HepG2 (cell line): ENCODE results near the gene NGEF. TPM values are rescaled to one million over a fixed set of nuclear protein-coding genes. Genes with fewer than 3 reads are reported as not detected.

ENCODE experiments used
- BHLHE40 ChIP-seq: IDR thresholded peaks from 2 replicates; pipeline ENCODE4 v1.6.1; 2011; ENCODE audit warnings: low read length, improper control_type of control experiment
- BRF2 ChIP-seq: sonication (generic); formaldehyde crosslinking; IDR thresholded peaks from 2 replicates; pipeline ENCODE4 v1.8.1; 2022; ENCODE audit warnings: mild to moderate bottlenecking, missing genetic modification reagents
- CENPX ChIP-seq: sonication (generic); formaldehyde crosslinking; IDR thresholded peaks from 2 replicates; pipeline ENCODE4 v1.9.0; 2021; ENCODE audit warnings: mild to moderate bottlenecking, missing genetic modification reagents, moderate library complexity
- FLYWCH1 ChIP-seq: sonication (generic); formaldehyde crosslinking; IDR thresholded peaks from 2 replicates; pipeline ENCODE4 v1.8.1; 2023; ENCODE audit warnings: mild to moderate bottlenecking, missing genetic modification reagents
- FOXO1 ChIP-seq: sonication (generic); formaldehyde crosslinking; IDR thresholded peaks from 2 replicates; pipeline ENCODE4 v1.4.0; 2020; ENCODE audit warnings: missing genetic modification reagents
- GTF2F1 ChIP-seq: fragments of 150-350 bp; IDR thresholded peaks from 2 replicates; pipeline ENCODE4 v1.6.1; 2014; ENCODE audit warnings: low read length
- HES4 ChIP-seq: sonication (generic); formaldehyde crosslinking; IDR thresholded peaks from 2 replicates; pipeline ENCODE4 v1.9.0; 2021; ENCODE audit warnings: mild to moderate bottlenecking, missing genetic modification reagents, borderline replicate concordance
- HNF4G ChIP-seq, 2 experiments: sonication (generic) in 1 of 2; formaldehyde crosslinking in 1 of 2; IDR thresholded peaks; 2 replicates each; pipeline versions ENCODE4 v1.4.0 to v1.6.1; 2011 to 2020; ENCODE audit warnings: borderline replicate concordance in 2 of 2, low read depth in 2 of 2, mild to moderate bottlenecking in 2 of 2, low read length in 1 of 2, missing genetic modification reagents in 1 of 2, moderate library complexity in 1 of 2
- MXI1 ChIP-seq: IDR thresholded peaks from 3 replicates; pipeline ENCODE4 v1.6.1; 2012; ENCODE audit warnings: low read depth, low read length, inconsistent platforms, borderline replicate concordance
- MYC ChIP-seq: sonication (generic); formaldehyde crosslinking; IDR thresholded peaks from 2 replicates; pipeline ENCODE4 v1.9.0; 2021; ENCODE audit warnings: missing genetic modification reagents, borderline replicate concordance
- MZF1 ChIP-seq: sonication (generic); formaldehyde crosslinking; IDR thresholded peaks from 2 replicates; pipeline ENCODE4 v1.8.1; 2023; ENCODE audit warnings: mild to moderate bottlenecking, missing genetic modification reagents, borderline replicate concordance
- PBX3 ChIP-seq: sonication (generic); formaldehyde crosslinking; IDR thresholded peaks from 2 replicates; pipeline ENCODE4 v1.8.1; 2023; ENCODE audit warnings: missing genetic modification reagents, inconsistent platforms, borderline replicate concordance
- PHF20 ChIP-seq: sonication (generic); formaldehyde crosslinking; IDR thresholded peaks from 2 replicates; pipeline ENCODE4 v1.5.0; 2020; ENCODE audit warnings: mild to moderate bottlenecking, missing genetic modification reagents
- RBM22 ChIP-seq: fragments of 200-400 bp; formaldehyde crosslinking; optimal IDR thresholded peaks from 2 replicates; pipeline ENCODE3; 2017; ENCODE audit warnings: mild to moderate bottlenecking, low read length, moderate library complexity
- RCOR2 ChIP-seq: IDR thresholded peaks from 2 replicates; pipeline ENCODE4 v1.6.1; 2016; ENCODE audit warnings: missing biosample characterization, missing genetic modification reagents
- SKI ChIP-seq: fragments of 450-650 bp; IDR thresholded peaks from one replicate; pipeline ENCODE4 v1.6.1; 2018; ENCODE audit warnings: mild to moderate bottlenecking; ENCODE audit not compliant: partially characterized antibody
- SMARCC2 ChIP-seq: fragments of 450-650 bp; IDR thresholded peaks from 2 replicates; pipeline ENCODE4 v1.6.1; 2017; ENCODE audit warnings: antibody characterized with exemption, mild to moderate bottlenecking
- SP4 ChIP-seq: sonication (generic); formaldehyde crosslinking; IDR thresholded peaks from 2 replicates; pipeline ENCODE4 v1.8.1; 2023; ENCODE audit warnings: mild to moderate bottlenecking, missing genetic modification reagents
- SRSF9 ChIP-seq: fragments of 200-400 bp; formaldehyde crosslinking; IDR thresholded peaks from 2 replicates; pipeline ENCODE4 v1.6.1; 2018; ENCODE audit warnings: borderline replicate concordance, mild to moderate bottlenecking, low read depth, low read length; ENCODE audit not compliant: insufficient read depth, poor library complexity, severe bottlenecking
- SRY ChIP-seq: sonication (generic); formaldehyde crosslinking; IDR thresholded peaks from 2 replicates; pipeline ENCODE4 v1.8.0; 2022; ENCODE audit warnings: mild to moderate bottlenecking, missing genetic modification reagents
- THYN1 ChIP-seq: sonication (generic); formaldehyde crosslinking; IDR thresholded peaks from 2 replicates; pipeline ENCODE4 v1.8.1; 2023; ENCODE audit warnings: low read depth, mild to moderate bottlenecking, moderate library complexity, missing genetic modification reagents, borderline replicate concordance
- ZFAT ChIP-seq: sonication (generic); formaldehyde crosslinking; conservative IDR thresholded peaks from 2 replicates; pipeline ENCODE4 v1.8.1; 2023; ENCODE audit warnings: missing genetic modification reagents, inconsistent platforms
- ZNF18 ChIP-seq: sonication (generic); formaldehyde crosslinking; IDR thresholded peaks from 2 replicates; pipeline ENCODE4 v1.8.0; 2022; ENCODE audit warnings: mild to moderate bottlenecking, missing genetic modification reagents; ENCODE audit not compliant: insufficient replicate concordance
- ZNF225 ChIP-seq: sonication (generic); formaldehyde crosslinking; IDR thresholded peaks from 2 replicates; pipeline ENCODE4 v1.4.0; 2020; ENCODE audit warnings: mild to moderate bottlenecking, missing genetic modification reagents
- ZNF550 ChIP-seq: sonication (generic); formaldehyde crosslinking; IDR thresholded peaks from 2 replicates; pipeline ENCODE4 v1.4.0; 2020; ENCODE audit warnings: mild to moderate bottlenecking, missing genetic modification reagents, borderline replicate concordance
- ZNF724P ChIP-seq: sonication (generic); formaldehyde crosslinking; IDR thresholded peaks from 2 replicates; pipeline ENCODE4 v1.8.0; 2022; ENCODE audit warnings: missing genetic modification reagents, borderline replicate concordance
- polyA plus RNA-seq, 8 experiments: library from polyadenylated mRNA; depleted of rRNA in 3 of 8; stranded (reverse) in 7 of 8; unstranded in 1 of 8; fragments of >200 nt; fragmentation: Illumina TruSeq in 4 of 8; extraction: Trizol in 4 of 8; gene quantifications; 2 replicates each; pipeline versions ENCODE4 v1.2.1 to v1.2.3, GENCODE V29; 2011 to 2016; ENCODE audit warnings: low read depth in 4 of 8, missing spikeins in 1 of 8, mixed read lengths in 1 of 8; ENCODE audit not compliant: insufficient read depth in 1 of 8
- total RNA-seq, 5 experiments: library from RNA; depleted of rRNA; stranded (reverse); fragments of >200 nt; fragmentation: Illumina TruSeq; extraction: Trizol; gene quantifications; 2 replicates each; pipeline ENCODE4 v1.2.3, GENCODE V29; 2016; ENCODE audit warnings: low read depth in 1 of 5

The NGEF gene
- total and polyA plus RNA-seq, 2 of the 13 experiments (the other 11 are each of a cell fraction or from before 2014, with no cell fraction given): 14.4 to 36.9 TPM

- TF ChIP-seq BHLHE40: no peak
- no peak for TF ChIP-seq ZFAT (CRISPR knock-in tag)
- no peak for TF ChIP-seq GTF2F1
- TF ChIP-seq RCOR2 (CRISPR knock-in tag): peak; percentile 74; the same call in 1 of the 2 replicates
- TF ChIP-seq ZNF550: 0 out of 2 replicates have a peak, but pooled peaks have one; percentile 22
- no peak for TF ChIP-seq SMARCC2
- peak; percentile 46 for TF ChIP-seq PHF20 (CRISPR knock-in tag)
- TF ChIP-seq SRSF9: no peak
- TF ChIP-seq MYC (CRISPR knock-in tag): peak; percentile 66; the same call in 1 of the 2 replicates
- TF ChIP-seq SP4 (CRISPR knock-in tag): peak; percentile 79
- TF ChIP-seq HNF4G (IDR thresholded peaks at IDR 0.05; ENCODE audit: borderline replicate concordance, low read depth, low read length): peak; percentile 46; the same call in 1 of the 2 replicates
- peak; percentile 72; the same call in 1 of the 2 replicates for TF ChIP-seq HNF4G (CRISPR knock-in tag; IDR thresholded peaks at IDR 0.05; ENCODE audit: borderline replicate concordance, low read depth)
- TF ChIP-seq RBM22: no peak
- no peak for TF ChIP-seq THYN1
- TF ChIP-seq BRF2 (CRISPR knock-in tag): peak; percentile 50
- TF ChIP-seq FOXO1 (CRISPR knock-in tag): peak; percentile 30; the same call in 1 of the 2 replicates
- TF ChIP-seq SRY: 0 out of 2 replicates have a peak, but pooled peaks have one; percentile 15
- TF ChIP-seq ZNF225 (CRISPR knock-in tag): no peak; the same call in none of the 2 replicates
- TF ChIP-seq HES4 (CRISPR knock-in tag): 0 out of 2 replicates have a peak, but pooled peaks have one; percentile 17
- TF ChIP-seq FLYWCH1 (CRISPR knock-in tag): no peak
- TF ChIP-seq SKI: peak; percentile 45
- TF ChIP-seq CENPX (CRISPR knock-in tag): no peak
- TF ChIP-seq MZF1 (CRISPR knock-in tag): no peak
- TF ChIP-seq ZNF724P: no peak
- TF ChIP-seq MXI1: no peak
- no peak for TF ChIP-seq ZNF18
- no peak for TF ChIP-seq PBX3 (CRISPR knock-in tag)
These were observed 141.0 kb downstream of the NGEF start (continued) for GRCh38 chr2:232871835-232872736.
